Ovary (tissue), 9 donors: ENCODE measurements around the gene ZNF436. TPM values are rescaled to one million over a fixed set of nuclear protein-coding genes. Genes with fewer than 3 reads are reported as not detected.

ENCODE experiments used
- DNase-seq, 5 donors: peaks; one replicate each; pipeline ENCODE4 v3.0.0-alpha.2; 2019 to 2020
- H3K27ac ChIP-seq, 2 donors: fragments of 200-600 bp; one replicate each; pipeline versions ENCODE4 v1.5.1 to v1.8.0; 2019 to 2022
- H3K27me3 ChIP-seq: fragments of 200-600 bp; one replicate; pipeline ENCODE4 v1.8.0; 2022
- H3K36me3 ChIP-seq: fragments of 200-600 bp; sonication (generic); one replicate; pipeline ENCODE4 v1.5.1; 2019
- H3K4me1 ChIP-seq: one replicate; pipeline ENCODE4 v1.8.1; 2013; ENCODE audit warnings: mild to moderate bottlenecking, moderate library complexity; ENCODE audit not compliant: insufficient read depth
- H3K4me3 ChIP-seq: fragments of 200-600 bp; sonication (generic); one replicate; pipeline ENCODE4 v1.5.1; 2017
- H3K9me3 ChIP-seq, 2 donors: fragments of 200-600 bp in 1 of 2; sonication (generic) in 1 of 2; one replicate each; pipeline versions ENCODE4 v1.5.1 to v1.8.1; 2013 to 2019; ENCODE audit warnings: mild to moderate bottlenecking in 1 of 2, moderate library complexity in 1 of 2
- CTCF ChIP-seq, 3 donors: fragments of 450-650 bp in 2 of 3; fragments of 200-600 bp in 1 of 3; IDR thresholded peaks; one replicate each; pipeline versions ENCODE4 v1.5.1 to v1.8.0; 2016 to 2022; ENCODE audit warnings: antibody characterized with exemption in 3 of 3, mild to moderate bottlenecking in 1 of 3
- EP300 ChIP-seq: sonication (generic); formaldehyde crosslinking; IDR thresholded peaks from one replicate; pipeline ENCODE4 v1.6.1; 2017; ENCODE audit warnings: antibody characterized with exemption
- POLR2A ChIP-seq: fragments of 450-650 bp; IDR thresholded peaks from one replicate; pipeline ENCODE4 v1.6.1; 2017; ENCODE audit warnings: antibody characterized with exemption, mild to moderate bottlenecking, moderate library complexity
- WGBS, 3 donors: extraction: QIAGEN DNeasy Blood & Tissue Kit in 1 of 3; methylation state at CpG; one replicate each; pipeline versions ENCODE4 v1.1.5 to v1.1.7; 2013 to 2017; 5-methylcytosine and 5-hydroxymethylcytosine counted together
- intact Hi-C, 4 donors: fragments of 100-400 bp; cut with DNase I; formaldehyde crosslinking; loops; one replicate each; pipeline versions ENCODE4 v1.11.0 to v1.15.1; 2022 to 2023
- polyA plus RNA-seq, 2 donors: library from polyadenylated mRNA; stranded (reverse); fragments of 200-250 nt in 1 of 2; fragments of 350-450 nt in 1 of 2; fragmentation: Illumina TruSeq in 1 of 2; extraction: RNeasy Lipid Tissue Mini Kit (QIAGEN cat#74804) in 1 of 2; gene quantifications; one replicate each; pipeline ENCODE4 v1.2.3, GENCODE V29; 2013 to 2014
- total RNA-seq, 7 donors: library from RNA; depleted of rRNA in 2 of 7; stranded (reverse); fragments of >200 nt in 2 of 7; fragmentation: NEBNext Ultra II Directional in 3 of 7; extraction: Animal tissue kit (Norgen Biotek cat#: 25700) in 3 of 7; gene quantifications; one replicate each; pipeline versions ENCODE4 v1.1.0 to v1.2.4, GENCODE V29; 2016 to 2023
- donor health status: DM: no; HTN: no; CAD: no; lungs with moderate emphysema.
- donor health status: DM: no; HTN: no; CAD: no.
- donor health status: Bipolar disorder and iron deficiency.
- donor health status: DM: yes; HTN: yes; CAD: no.
- donor health status: DM: no; HTN: no; CAD: no.
- donor health status: DM: yes; HTN: yes; CAD: no.

The ZNF436 gene
- total and polyA plus RNA-seq, 9 donors, result 16.5 to 43.1 (median 23.5) TPM

- Histone ChIP-seq H3K4me3 (no peak overlapping the region), H3K27me3 (no peaks in the 10 kb centered on the region), H3K36me3 (peaks cover 7% of the 10 kb centered on the region), H3K9me3 (peaks cover 3 to 22% of the 10 kb centered on the region in 2 donors), H3K27ac (no peak overlapping the region), H3K4me1 (peaks cover 9% of the 10 kb centered on the region)
- intact Hi-C loops, result no loop called here
- DNase-seq, result no peak
- no peak for TF ChIP-seq EP300
- TF ChIP-seq POLR2A, result no peak
- TF ChIP-seq CTCF (IDR thresholded peaks at IDR 0.05), result no peak
- WGBS, 3 donors, result 77 to 85% (median 85%) methylated on average over 5 of the region's 5 CpGs
These were observed 3.0 kb downstream of the ZNF436 start for GRCh38 chr1:23366598-23366997.

GRCh38 chr1:23366146-23366545, 3.5 kb downstream of the ZNF436 start:
- H3K4me1 ChIP-seq, result peaks cover 6% of the 10 kb centered on the region
- no peaks in the 10 kb centered on the region for H3K27me3 ChIP-seq
- H3K9me3 ChIP-seq, result peaks cover 3 to 22% of the 10 kb centered on the region in 2 donors
- intact Hi-C loops, result no loop called here
- H3K27ac ChIP-seq, result no peak overlapping the region
- TF ChIP-seq EP300 (no peak), CTCF (IDR thresholded peaks at IDR 0.05) (no peak), POLR2A (no peak)
- whole genome bisulfite sequencing, 3 donors, result 91 to 93% (median 93%) methylated on average over 2 of the region's 2 CpGs
- no peak for DNase-seq
- no peak overlapping the region for H3K4me3 ChIP-seq
- H3K36me3 ChIP-seq, result peaks cover 7% of the 10 kb centered on the region

GRCh38 chr1:23362218-23362713, 7.4 kb downstream of the ZNF436 start:
- DNase-seq, result peak in 1 of 5 donors; percentile 24
- Histone ChIP-seq H3K36me3 (peaks cover 7% of the 10 kb centered on the region), H3K4me3 (no peak overlapping the region), H3K27ac (no peak overlapping the region), H3K9me3 (peaks cover 3 to 22% of the 10 kb centered on the region in 2 donors), H3K27me3 (no peaks in the 10 kb centered on the region), H3K4me1 (peaks cover 1% of the 10 kb centered on the region)
- WGBS, 3 donors, result 98 to 99% (median 98%) methylated on average over 13 of the region's 13 CpGs
- intact Hi-C loops, result no loop called here
- no peak for TF ChIP-seq POLR2A
- TF ChIP-seq CTCF (IDR thresholded peaks at IDR 0.05), result no peak
- TF ChIP-seq EP300, result no peak

- intact Hi-C loops, result no loop called here
- H3K27me3 ChIP-seq, result no peaks in the 10 kb centered on the region
- H3K36me3 ChIP-seq, result peaks cover 7% of the 10 kb centered on the region
- DNase-seq, result no peak
- WGBS, 3 donors, result 33 to 58% (median 38%) methylated on average over 3 of the region's 3 CpGs
- TF ChIP-seq CTCF (IDR thresholded peaks at IDR 0.05) (no peak), POLR2A (no peak), EP300 (no peak)
- H3K4me1 ChIP-seq, result peaks cover 6% of the 10 kb centered on the region
- H3K9me3 ChIP-seq, result peaks cover 3 to 15% of the 10 kb centered on the region in 2 donors
- no peak overlapping the region for H3K4me3 ChIP-seq
- no peak overlapping the region for H3K27ac ChIP-seq
These were observed 11.2 kb downstream of the ZNF436 start for GRCh38 chr1:23358310-23358875.
